WTC11 (cell line): ENCODE data around the gene NOP14. TPM values are rescaled to one million over a fixed set of nuclear protein-coding genes. Genes with fewer than 3 reads are reported as not detected.

Source experiments
- ATAC-seq: fragments of 200-7000 bp; cut with Tn5 transposase; 2 replicates; pipeline ENCODE4 v1.10.0; 2021; ENCODE audit warnings: mild to moderate bottlenecking, moderate library complexity
- CTCF ChIA-PET: fragments of 300-600 bp; sonication (Branson Sonifier 250); formaldehyde crosslinking; loops from one replicate; lab custom pipeline; 2021; ENCODE audit warnings: antibody characterized with exemption; lab: Charles Lee
- POLR2A ChIA-PET: fragments of 350-600 bp; sonication (Branson Sonifier 250); formaldehyde crosslinking; loops from one replicate; lab custom pipeline; 2021; ENCODE audit warnings: antibody characterized with exemption; lab: Charles Lee
- DNase-seq: peaks from one replicate; pipeline ENCODE4 v3.0.0; 2021; ENCODE audit warnings: low spot score
- H3K27ac Mint-ChIP-seq: 2 replicates; pipeline ENCODE4 v1.8.0; 2021; ENCODE audit warnings: mixed read lengths
- H3K27me3 Mint-ChIP-seq: 2 replicates; pipeline ENCODE4 v1.8.0; 2021; ENCODE audit warnings: low read depth, mild to moderate bottlenecking, moderate library complexity, mixed read lengths
- H3K36me3 Mint-ChIP-seq: 2 replicates; pipeline ENCODE4 v1.8.0; 2021; ENCODE audit warnings: mixed read lengths
- H3K4me1 Mint-ChIP-seq: 2 replicates; pipeline ENCODE4 v1.8.0; 2022; ENCODE audit warnings: mixed read lengths
- H3K4me3 Mint-ChIP-seq: 2 replicates; pipeline ENCODE4 v1.8.0; 2021; ENCODE audit warnings: mild to moderate bottlenecking, moderate library complexity, mixed read lengths
- H3K9me3 Mint-ChIP-seq: 2 replicates; pipeline ENCODE4 v1.8.0; 2021; ENCODE audit warnings: mixed read lengths
- AFF4 ChIP-seq: sonication (generic); formaldehyde crosslinking; IDR thresholded peaks from 2 replicates; pipeline ENCODE4 v1.8.1; 2023; ENCODE audit warnings: mild to moderate bottlenecking, missing genetic modification reagents, borderline replicate concordance
- ATF1 ChIP-seq: sonication (generic); formaldehyde crosslinking; IDR thresholded peaks from 2 replicates; pipeline ENCODE4 v1.8.1; 2023; ENCODE audit warnings: mild to moderate bottlenecking, moderate library complexity, missing genetic modification reagents
- ELF4 ChIP-seq: sonication (generic); formaldehyde crosslinking; IDR thresholded peaks from 2 replicates; pipeline ENCODE4 v1.8.1; 2022; ENCODE audit warnings: low read depth, mild to moderate bottlenecking, moderate library complexity, missing genetic modification reagents
- ETV6 ChIP-seq: sonication (generic); formaldehyde crosslinking; IDR thresholded peaks from 2 replicates; pipeline ENCODE4 v1.8.1; 2022; ENCODE audit warnings: mild to moderate bottlenecking, missing genetic modification reagents
- FOXJ3 ChIP-seq: sonication (generic); formaldehyde crosslinking; IDR thresholded peaks from 2 replicates; pipeline ENCODE4 v1.9.0; 2021; ENCODE audit warnings: missing genetic modification reagents, mild to moderate bottlenecking, borderline replicate concordance
- FOXK1 ChIP-seq: sonication (generic); formaldehyde crosslinking; IDR thresholded peaks from 2 replicates; pipeline ENCODE4 v1.8.0; 2022; ENCODE audit warnings: mild to moderate bottlenecking, moderate library complexity, missing genetic modification reagents
- GABPB1 ChIP-seq: sonication (generic); formaldehyde crosslinking; IDR thresholded peaks from 2 replicates; pipeline ENCODE4 v1.8.1; 2023; ENCODE audit warnings: mild to moderate bottlenecking, missing genetic modification reagents
- GTF2I ChIP-seq: fragments of 250-450 bp; sonication (Bioruptor Pico); conservative IDR thresholded peaks from 2 replicates; pipeline ENCODE4 v1.4.0; 2021; ENCODE audit warnings: mild to moderate bottlenecking
- MAX ChIP-seq: sonication (generic); formaldehyde crosslinking; IDR thresholded peaks from 2 replicates; pipeline ENCODE4 v1.8.0; 2022; ENCODE audit warnings: mild to moderate bottlenecking, missing genetic modification reagents
- MYBL2 ChIP-seq: sonication (generic); formaldehyde crosslinking; IDR thresholded peaks from 2 replicates; pipeline ENCODE4 v1.8.1; 2023; ENCODE audit warnings: mild to moderate bottlenecking, moderate library complexity, missing genetic modification reagents
- NR1H2 ChIP-seq: sonication (generic); formaldehyde crosslinking; IDR thresholded peaks from 2 replicates; pipeline ENCODE4 v1.9.0; 2021; ENCODE audit warnings: mild to moderate bottlenecking, moderate library complexity, missing genetic modification reagents
- NR2C2 ChIP-seq: sonication (generic); formaldehyde crosslinking; IDR thresholded peaks from 2 replicates; pipeline ENCODE4 v1.8.0; 2022; ENCODE audit warnings: mild to moderate bottlenecking, missing genetic modification reagents
- PRDM15 ChIP-seq: sonication (generic); formaldehyde crosslinking; IDR thresholded peaks from 2 replicates; pipeline ENCODE4 v1.8.0; 2022; ENCODE audit warnings: missing genetic modification reagents
- RORB ChIP-seq: fragments of 250-450 bp; sonication (Bioruptor Pico); IDR thresholded peaks from 2 replicates; pipeline ENCODE4 v1.9.0; 2021; ENCODE audit warnings: mild to moderate bottlenecking
- SMAD4 ChIP-seq: sonication (generic); formaldehyde crosslinking; IDR thresholded peaks from 2 replicates; pipeline ENCODE4 v1.8.0; 2022; ENCODE audit warnings: mild to moderate bottlenecking, missing genetic modification reagents
- TP53 ChIP-seq: sonication (generic); formaldehyde crosslinking; IDR thresholded peaks from 2 replicates; pipeline ENCODE4 v1.8.1; 2023; ENCODE audit warnings: mild to moderate bottlenecking, missing genetic modification reagents
- ZBTB43 ChIP-seq: sonication (generic); formaldehyde crosslinking; IDR thresholded peaks from 2 replicates; pipeline ENCODE4 v1.8.1; 2023; ENCODE audit warnings: mild to moderate bottlenecking, missing genetic modification reagents
- ZMAT4 ChIP-seq: fragments of 250-450 bp; sonication (Bioruptor Pico); IDR thresholded peaks from 2 replicates; pipeline ENCODE4 v1.9.0; 2021; ENCODE audit warnings: mild to moderate bottlenecking
- ZNF138 ChIP-seq: sonication (generic); formaldehyde crosslinking; conservative IDR thresholded peaks from 2 replicates; pipeline ENCODE4 v1.8.1; 2022; ENCODE audit warnings: mild to moderate bottlenecking, moderate library complexity, missing genetic modification reagents
- ZNF416 ChIP-seq: fragments of 250-450 bp; sonication (Bioruptor Pico); IDR thresholded peaks from 2 replicates; pipeline ENCODE4 v1.9.0; 2021; ENCODE audit warnings: mild to moderate bottlenecking, inconsistent platforms
- total RNA-seq: library from RNA; stranded (reverse); gene quantifications from 3 replicates; pipeline ENCODE4 v1.2.3, GENCODE V29; 2021
- TF ChIP-seq, protein P1 (sequence below): sonication (generic); formaldehyde crosslinking; conservative IDR thresholded peaks from 2 replicates; pipeline ENCODE4 v1.8.1; 2022; ENCODE audit warnings: mild to moderate bottlenecking, missing genetic modification reagents
- TF ChIP-seq, protein P2 (sequence below): sonication (generic); formaldehyde crosslinking; IDR thresholded peaks from 2 replicates; pipeline ENCODE4 v1.8.0; 2023; ENCODE audit warnings: mild to moderate bottlenecking, missing genetic modification reagents
- TF ChIP-seq, protein P3 (sequence below): fragments of 250-450 bp; sonication (Bioruptor Pico); conservative IDR thresholded peaks from 2 replicates; pipeline ENCODE4 v1.9.0; 2021; ENCODE audit warnings: mild to moderate bottlenecking

Gene NOP14
- total RNA-seq, 1 experiment from 2014 or later, result 39.1 TPM

GRCh38 chr4:2994917-2995316, 31.7 kb upstream of the NOP14 start:
- no peaks in the 10 kb centered on the region for H3K4me1 Mint-ChIP-seq
- CTCF ChIA-PET, result no interaction called here
- no peak overlapping the region for H3K27ac Mint-ChIP-seq
- ATAC-seq (no peak), DNase-seq (no peak)
- POLR2A ChIA-PET, result no interaction called here
- H3K9me3 Mint-ChIP-seq, result no peaks in the 10 kb centered on the region
- H3K36me3 Mint-ChIP-seq, result no peaks in the 10 kb centered on the region
- TF ChIP-seq ATF1 (CRISPR knock-in tag), result no peak
- TF ChIP-seq, protein P1, sequence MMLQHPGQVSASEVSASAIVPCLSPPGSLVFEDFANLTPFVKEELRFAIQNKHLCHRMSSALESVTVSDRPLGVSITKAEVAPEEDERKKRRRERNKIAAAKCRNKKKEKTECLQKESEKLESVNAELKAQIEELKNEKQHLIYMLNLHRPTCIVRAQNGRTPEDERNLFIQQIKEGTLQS (CRISPR knock-in tag), result no peak
- no peak for TF ChIP-seq NR1H2 (CRISPR knock-in tag)
- TF ChIP-seq, protein P2, sequence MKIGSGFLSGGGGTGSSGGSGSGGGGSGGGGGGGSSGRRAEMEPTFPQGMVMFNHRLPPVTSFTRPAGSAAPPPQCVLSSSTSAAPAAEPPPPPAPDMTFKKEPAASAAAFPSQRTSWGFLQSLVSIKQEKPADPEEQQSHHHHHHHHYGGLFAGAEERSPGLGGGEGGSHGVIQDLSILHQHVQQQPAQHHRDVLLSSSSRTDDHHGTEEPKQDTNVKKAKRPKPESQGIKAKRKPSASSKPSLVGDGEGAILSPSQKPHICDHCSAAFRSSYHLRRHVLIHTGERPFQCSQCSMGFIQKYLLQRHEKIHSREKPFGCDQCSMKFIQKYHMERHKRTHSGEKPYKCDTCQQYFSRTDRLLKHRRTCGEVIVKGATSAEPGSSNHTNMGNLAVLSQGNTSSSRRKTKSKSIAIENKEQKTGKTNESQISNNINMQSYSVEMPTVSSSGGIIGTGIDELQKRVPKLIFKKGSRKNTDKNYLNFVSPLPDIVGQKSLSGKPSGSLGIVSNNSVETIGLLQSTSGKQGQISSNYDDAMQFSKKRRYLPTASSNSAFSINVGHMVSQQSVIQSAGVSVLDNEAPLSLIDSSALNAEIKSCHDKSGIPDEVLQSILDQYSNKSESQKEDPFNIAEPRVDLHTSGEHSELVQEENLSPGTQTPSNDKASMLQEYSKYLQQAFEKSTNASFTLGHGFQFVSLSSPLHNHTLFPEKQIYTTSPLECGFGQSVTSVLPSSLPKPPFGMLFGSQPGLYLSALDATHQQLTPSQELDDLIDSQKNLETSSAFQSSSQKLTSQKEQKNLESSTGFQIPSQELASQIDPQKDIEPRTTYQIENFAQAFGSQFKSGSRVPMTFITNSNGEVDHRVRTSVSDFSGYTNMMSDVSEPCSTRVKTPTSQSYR (CRISPR knock-in tag), result no peak
- no peak for TF ChIP-seq MAX
- TF ChIP-seq TP53 (CRISPR knock-in tag), result no peak
- TF ChIP-seq ETV6 (CRISPR knock-in tag), result no peak
- TF ChIP-seq, protein P3, sequence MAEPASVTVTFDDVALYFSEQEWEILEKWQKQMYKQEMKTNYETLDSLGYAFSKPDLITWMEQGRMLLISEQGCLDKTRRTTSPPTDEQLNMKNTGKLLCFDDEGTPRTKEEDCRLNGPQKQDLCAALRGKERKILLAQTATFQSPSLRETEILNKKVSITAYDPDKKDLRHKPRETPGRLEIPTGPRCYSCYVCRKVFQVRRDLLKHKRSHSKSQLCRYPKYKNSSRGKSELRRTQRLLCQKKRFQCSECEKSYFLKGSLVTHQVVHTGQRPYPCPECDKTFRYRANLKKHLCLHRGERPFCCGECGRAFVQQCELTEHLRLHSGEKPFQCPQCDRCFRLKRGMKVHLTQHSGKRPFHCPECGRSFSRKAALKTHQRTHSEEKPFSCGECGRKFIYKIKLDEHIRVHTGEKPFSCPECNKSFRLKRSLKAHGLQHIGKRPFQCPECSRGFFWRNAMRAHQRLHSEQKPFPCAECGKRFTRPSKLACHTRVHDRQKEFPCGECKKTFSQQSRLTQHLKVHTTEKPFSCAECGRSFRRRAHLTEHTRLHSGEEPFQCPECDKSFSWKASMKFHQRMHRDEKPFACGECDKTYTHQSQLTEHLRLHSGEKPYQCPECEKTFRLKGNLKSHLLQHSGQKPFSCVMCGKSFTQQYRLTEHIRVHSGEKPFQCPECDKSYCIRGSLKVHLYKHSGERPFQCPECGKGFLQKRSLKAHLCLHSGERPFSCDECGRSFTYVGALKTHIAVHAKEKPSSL (CRISPR knock-in tag), result no peak
- TF ChIP-seq ZNF138 (CRISPR knock-in tag), result no peak
- no peak for TF ChIP-seq ZMAT4 (CRISPR knock-in tag)
- TF ChIP-seq GABPB1 (CRISPR knock-in tag), result no peak
- TF ChIP-seq ELF4, result no peak
- no peak for TF ChIP-seq MYBL2 (CRISPR knock-in tag)
- no peak overlapping the region for H3K4me3 Mint-ChIP-seq
- H3K27me3 Mint-ChIP-seq, result no peaks in the 10 kb centered on the region

- no peaks in the 10 kb centered on the region for H3K4me1 Mint-ChIP-seq
- no peaks in the 10 kb centered on the region for H3K36me3 Mint-ChIP-seq
- H3K27me3 Mint-ChIP-seq, result no peaks in the 10 kb centered on the region
- H3K4me3 Mint-ChIP-seq, result no peak overlapping the region
- DNase-seq, result no peak
- H3K27ac Mint-ChIP-seq, result no peak overlapping the region
- ChIA-PET CTCF (no interaction called here), POLR2A (no interaction called here)
- H3K9me3 Mint-ChIP-seq, result peaks cover 7% of the 10 kb centered on the region
- ATAC-seq, result no peak
- TF ChIP-seq FOXJ3, result no peak
- TF ChIP-seq FOXK1, result no peak
- no peak for TF ChIP-seq ZBTB43 (CRISPR knock-in tag)
- no peak for TF ChIP-seq AFF4 (CRISPR knock-in tag)
- TF ChIP-seq NR2C2 (CRISPR knock-in tag), result no peak
- no peak for TF ChIP-seq ZNF416
- no peak for TF ChIP-seq PRDM15 (CRISPR knock-in tag)
- TF ChIP-seq SMAD4 (CRISPR knock-in tag), result no peak
- TF ChIP-seq RORB (CRISPR knock-in tag), result no peak
- no peak for TF ChIP-seq GTF2I (CRISPR knock-in tag)
Observed at GRCh38 chr4:2991243-2991642, 28.0 kb upstream of the NOP14 start.
